ENCODE data around the gene MAX.
"Not testable (repeated sequence)": the region's sequence is repeated elsewhere in the genome, so short reads cannot be mapped to it uniquely, and the experiment has no call there.

MAX gene

GRCh38 chr14:65038966-65039365 is 63.4 kb downstream of the MAX start:
- DNase-seq = no peak

- DNase-seq = peak in 35 of 51 donors; percentile 11 to 75 (median 55)
These were observed 67.3 kb downstream of the MAX start for GRCh38 chr14:65035049-65035448.

GRCh38 chr14:65034021-65034420 is 68.3 kb downstream of the MAX start:
- DNase-seq = no peak

- no peak for DNase-seq
These were observed 69.1 kb downstream of the MAX start for GRCh38 chr14:65033181-65033580.

GRCh38 chr14:65032319-65032718 is 70.0 kb downstream of the MAX start:
- no peak for DNase-seq

- DNase-seq = not testable (repeated sequence)
These were observed 71.0 kb downstream of the MAX start for GRCh38 chr14:65031321-65031720.

- DNase-seq = no peak
These were observed 73.4 kb downstream of the MAX start for GRCh38 chr14:65028937-65029336.

GRCh38 chr14:65027127-65027799 is 75.1 kb downstream of the MAX start:
- no peak for DNase-seq

GRCh38 chr14:65026526-65026925 is 75.8 kb downstream of the MAX start:
- DNase-seq = no peak

- no peak for DNase-seq
These were observed 76.5 kb downstream of the MAX start for GRCh38 chr14:65025818-65026217.
